Activated naive CD4-positive, alpha-beta T cell treated with anti-CD3 and anti-CD28 coated beads, Interleukin-2, amount 50 U/mL, for 16 hours (primary cell): ENCODE measurements around the gene CTSW.
A peak's percentile ranks its signal among the peaks of the same experiment; 100 is the strongest.

ENCODE experiments used
- DNase-seq: peaks from one replicate; pipeline ENCODE4 v3.0.0-alpha.2; 2020

The CTSW gene

GRCh38 chr11:65886826-65887722 is 7.4 kb downstream of the CTSW start:
- no peak for DNase-seq

GRCh38 chr11:65887723-65888162 is 8.1 kb downstream of the CTSW start:
- peak; percentile 37 for DNase-seq

GRCh38 chr11:65888163-65888814 is 8.7 kb downstream of the CTSW start, which contains the start of gene FIBP:
TSS of gene FIBP (minus strand) at chr11:65888471. CDS start at chr11:65888418, 53 bp downstream.
- peak; percentile 96 for DNase-seq

GRCh38 chr11:65890324-65891218 is 10.9 kb downstream of the CTSW start, which contains the start of gene CCDC85B:
TSS of gene CCDC85B (plus strand) at chr11:65890673. CDS start at chr11:65890784, 111 bp downstream.
- peak; percentile 97 for DNase-seq

GRCh38 chr11:65891219-65892136 is 11.8 kb downstream of the CTSW start:
- peak; percentile 41 for DNase-seq

GRCh38 chr11:65892137-65892540 is 12.5 kb downstream of the CTSW start:
- peak; percentile 44 for DNase-seq

GRCh38 chr11:65892661-65893317 is 13.2 kb downstream of the CTSW start:
- no peak for DNase-seq

GRCh38 chr11:65894034-65894591 is 14.5 kb downstream of the CTSW start:
- no peak for DNase-seq

GRCh38 chr11:65895482-65895981 is 15.9 kb downstream of the CTSW start:
- DNase-seq, result no peak

GRCh38 chr11:65896034-65896999 is 16.7 kb downstream of the CTSW start:
- no peak for DNase-seq

GRCh38 chr11:65897020-65897471 is 17.4 kb downstream of the CTSW start:
- no peak for DNase-seq

- DNase-seq, result no peak
Observed at GRCh38 chr11:65898656-65899355, 19.2 kb downstream of the CTSW start.

GRCh38 chr11:65899356-65900124 is 19.9 kb downstream of the CTSW start:
- peak; percentile 81 for DNase-seq

GRCh38 chr11:65900125-65900898 is 20.7 kb downstream of the CTSW start, which contains the start of gene FOSL1:
TSS of gene FOSL1 (minus strand) at chr11:65900388. CDS start at chr11:65900339, 49 bp downstream.
- DNase-seq, result peak; percentile 95

GRCh38 chr11:65900899-65901180 is 21.2 kb downstream of the CTSW start:
- DNase-seq, result no peak

- no peak for DNase-seq
Observed at GRCh38 chr11:65903068-65903481, 23.4 kb downstream of the CTSW start.

- no peak for DNase-seq
Observed at GRCh38 chr11:65903715-65904114, 24.1 kb downstream of the CTSW start.
